Stimulated activated CD4-positive, alpha-beta T cell treated with anti-CD3 and anti-CD28 coated beads, Interleukin-15, amount 100 ng/mL, for 24 hours (primary cell): ENCODE measurements around the gene NCF2.

Source experiments
- DNase-seq: peaks from one replicate; pipeline ENCODE4 v3.0.0-alpha.2; 2020

Gene NCF2

GRCh38 chr1:183582021-183582713 is 8.1 kb downstream of the NCF2 start:
- DNase-seq: no peak

DNA sequence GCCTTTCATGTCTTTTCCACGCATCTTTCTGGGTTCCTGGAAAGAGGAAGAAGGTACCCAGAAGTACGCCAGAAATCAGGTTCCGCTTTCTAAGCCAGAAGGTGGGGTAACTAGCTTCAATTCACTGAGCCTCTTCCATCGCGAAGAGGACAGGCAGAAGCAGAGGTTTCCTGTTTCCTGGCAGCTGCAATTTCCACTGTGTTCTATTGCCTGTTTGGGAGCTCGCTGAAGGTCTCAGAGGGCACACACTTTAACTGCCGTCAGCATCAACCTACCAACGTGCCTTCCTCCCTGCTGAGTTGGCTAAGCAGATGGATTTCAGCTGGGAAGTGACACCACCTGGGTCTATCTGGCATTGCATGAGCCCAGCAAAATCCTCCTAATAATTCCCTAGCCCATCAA is 10.0 kb downstream of the NCF2 start:
- DNase-seq: no peak

DNA sequence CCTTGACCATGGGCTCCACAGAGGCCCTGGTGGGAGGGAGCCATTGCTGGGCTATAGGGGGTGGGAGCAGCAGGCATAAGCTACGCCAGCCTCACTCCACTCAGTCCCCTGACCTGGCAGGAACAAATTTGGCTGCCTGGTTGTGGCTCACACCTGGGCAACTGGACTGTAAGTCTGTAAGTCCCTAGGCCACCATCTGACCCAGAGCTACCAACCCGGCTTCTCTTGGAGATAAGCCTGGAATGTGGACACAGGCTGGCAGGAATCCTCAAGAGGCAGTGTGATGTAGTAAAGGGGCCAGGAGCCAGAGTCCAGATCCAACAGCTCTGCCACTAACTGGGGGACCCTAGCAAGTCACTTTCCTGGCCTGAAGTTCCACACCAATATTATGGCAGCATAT is 11.4 kb downstream of the NCF2 start:
- DNase-seq: no peak

- no peak for DNase-seq
Observed at GRCh38 chr1:183577897-183578465, 12.3 kb downstream of the NCF2 start.

- no peak for DNase-seq
Observed at GRCh38 chr1:183576537-183576936, 13.7 kb downstream of the NCF2 start.

DNA sequence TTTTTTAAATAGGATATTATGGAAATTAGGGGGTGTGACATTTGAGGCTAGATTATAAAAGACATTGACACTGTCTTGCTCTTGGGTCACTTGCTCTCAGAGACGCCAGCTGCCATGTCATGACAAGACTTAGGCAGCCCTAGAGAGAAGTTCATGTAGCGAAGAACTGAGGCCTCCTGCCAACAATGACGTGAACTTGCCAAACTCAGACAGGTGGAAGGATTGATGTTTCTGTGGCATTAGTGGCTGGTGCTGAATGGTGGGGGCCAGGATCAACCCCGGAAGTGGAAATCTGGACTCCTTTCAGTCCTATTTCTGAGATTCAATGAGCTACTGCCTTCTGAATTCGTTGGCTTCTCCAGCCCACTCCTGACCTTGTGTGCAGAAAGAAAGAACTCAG is 14.7 kb downstream of the NCF2 start:
- DNase-seq: no peak

GRCh38 chr1:183572721-183573120 is 17.5 kb downstream of the NCF2 start:
- DNase-seq: no peak

GRCh38 chr1:183571678-183572268 is 18.5 kb downstream of the NCF2 start:
- DNase-seq: no peak

- no peak for DNase-seq
Observed at GRCh38 chr1:183570451-183570850, 19.8 kb downstream of the NCF2 start.

DNA sequence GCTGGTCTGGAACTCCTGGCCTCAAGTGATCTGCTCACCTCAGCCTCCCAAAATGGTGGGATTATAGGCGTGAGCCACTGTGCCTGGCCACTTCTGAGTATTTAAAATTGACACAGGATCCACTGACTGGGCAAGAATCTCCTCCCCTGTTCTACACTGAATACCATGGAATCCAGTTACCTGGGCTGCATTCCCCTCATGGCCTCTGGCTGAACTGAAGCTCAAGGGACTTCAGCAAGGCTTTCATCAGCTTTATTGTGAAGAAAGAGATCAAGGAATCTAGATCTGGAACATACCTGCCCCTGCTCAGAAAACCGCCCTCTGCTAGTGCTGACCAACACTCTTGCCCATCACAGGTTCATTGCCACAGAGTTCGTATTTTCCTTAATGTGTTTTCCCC is 20.5 kb downstream of the NCF2 start:
- DNase-seq: no peak

- DNase-seq: peak; percentile 32
Observed at GRCh38 chr1:183569141-183569540, 21.1 kb downstream of the NCF2 start.

- no peak for DNase-seq
Observed at GRCh38 chr1:183568176-183569021, 21.9 kb downstream of the NCF2 start.

GRCh38 chr1:183567584-183567983 is 22.7 kb downstream of the NCF2 start:
- DNase-seq: no peak

DNA sequence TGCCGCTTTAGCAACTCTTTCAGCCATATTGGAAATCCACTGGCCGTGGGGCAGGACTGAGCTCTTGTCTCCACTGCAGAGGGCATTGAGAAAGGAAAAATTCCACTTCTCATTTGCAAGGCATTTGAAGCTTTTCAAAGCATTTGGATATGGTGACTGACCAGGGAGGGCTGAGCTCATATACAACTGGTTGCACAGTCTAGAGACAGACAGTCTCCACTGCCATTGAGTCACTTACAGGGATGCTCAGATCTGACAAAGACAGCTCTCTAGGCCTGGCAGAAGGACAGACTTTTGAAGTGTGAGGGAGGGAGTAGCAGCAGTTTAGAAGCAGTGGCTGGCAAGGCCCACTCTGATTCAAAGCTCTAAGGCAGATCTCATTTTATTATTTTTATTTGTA is 24.2 kb downstream of the NCF2 start:
- no peak for DNase-seq

GRCh38 chr1:183565261-183565660 is 25.0 kb downstream of the NCF2 start:
- no peak for DNase-seq

- no peak for DNase-seq
Observed at GRCh38 chr1:183562701-183563100, 27.6 kb downstream of the NCF2 start.

GRCh38 chr1:183559061-183559460 is 31.2 kb downstream of the NCF2 start:
- DNase-seq: no peak

DNA sequence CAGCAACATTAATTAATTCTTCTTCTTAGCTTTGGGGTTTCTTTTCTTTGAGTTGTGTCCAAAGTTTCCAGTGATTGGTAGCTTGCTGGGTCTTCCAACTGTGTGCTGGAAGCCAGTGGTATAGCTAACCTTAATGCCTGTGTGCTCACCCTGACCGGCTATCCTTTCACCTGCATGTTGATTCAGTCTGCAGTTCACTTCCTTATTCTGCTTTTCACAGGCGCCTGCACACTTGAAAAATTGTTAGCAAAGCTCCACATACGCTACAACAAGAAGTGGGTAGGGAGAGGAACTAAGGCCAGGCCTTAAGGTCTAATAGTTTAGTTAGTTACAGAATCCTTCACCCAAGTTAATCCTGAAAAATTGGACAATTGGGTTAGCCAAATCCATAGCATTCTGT is 35.7 kb downstream of the NCF2 start:
- DNase-seq: no peak

DNA sequence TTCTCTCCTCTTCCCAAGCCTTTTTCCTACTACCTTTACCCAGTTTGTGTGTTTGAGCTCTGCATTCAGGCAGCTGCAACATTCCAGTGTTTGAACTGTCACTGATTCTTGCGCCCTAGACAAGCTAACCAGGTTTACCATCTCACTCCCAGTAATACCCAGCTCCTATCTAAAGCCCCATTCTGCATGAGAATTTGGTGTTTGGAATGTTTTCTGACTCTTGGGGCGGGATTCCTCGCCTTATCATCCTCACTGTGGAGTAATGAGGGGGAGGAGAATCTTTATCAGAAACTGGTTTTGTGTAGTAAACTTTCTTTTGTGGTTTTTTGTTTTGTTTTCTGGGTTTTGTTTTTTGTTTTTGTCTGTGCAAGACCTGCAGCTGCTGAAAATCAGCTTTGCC is 36.5 kb downstream of the NCF2 start:
- no peak for DNase-seq

- DNase-seq: no peak
Observed at GRCh38 chr1:183553331-183553730, 36.9 kb downstream of the NCF2 start.

GRCh38 chr1:183552891-183553290 is 37.4 kb downstream of the NCF2 start:
- no peak for DNase-seq

DNA sequence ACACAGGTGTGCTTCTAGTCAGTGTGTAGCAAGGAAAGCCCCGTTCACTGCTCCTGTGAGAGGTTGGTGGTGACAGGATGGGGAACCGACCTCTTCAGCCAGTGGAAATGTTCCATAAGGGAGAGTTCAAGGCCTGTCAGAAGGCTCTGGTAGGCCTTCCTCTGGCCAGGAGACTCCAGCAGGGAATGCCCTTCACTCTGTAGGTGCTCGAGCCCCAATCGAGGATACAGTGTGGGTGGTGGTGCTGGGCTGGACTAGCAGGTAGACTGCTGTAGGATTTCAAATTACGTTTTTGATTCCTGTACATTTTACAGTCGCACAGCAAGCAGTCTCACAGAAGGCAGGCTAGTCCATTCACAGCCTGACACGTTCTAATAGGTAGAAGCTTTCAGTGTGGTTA is 37.8 kb downstream of the NCF2 start:
- DNase-seq: no peak

GRCh38 chr1:183551924-183552323 is 38.3 kb downstream of the NCF2 start:
- DNase-seq: no peak

DNA sequence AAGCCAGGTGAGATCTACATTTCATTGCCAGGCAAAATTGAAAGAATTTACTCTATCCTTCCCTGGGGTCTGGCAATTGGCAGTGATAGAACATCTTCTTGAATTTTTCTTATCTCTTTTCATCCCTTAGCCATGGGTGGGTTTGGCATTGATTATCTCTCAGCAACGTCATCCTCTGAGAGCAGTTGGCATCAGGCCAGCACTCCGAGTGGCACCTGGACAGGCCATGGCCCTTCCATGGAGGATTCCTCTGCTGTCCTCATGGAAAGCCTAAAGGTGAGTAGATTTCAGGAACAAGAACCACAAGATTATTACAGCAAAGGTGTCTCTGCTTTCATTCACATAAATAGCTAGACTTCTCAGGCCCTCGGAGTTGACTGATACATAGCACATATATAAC is 39.3 kb downstream of the NCF2 start:
- no peak for DNase-seq
